Coronary artery (tissue), 2 donors: ENCODE data around the gene ZEB2.

ENCODE experiments used
- DNase-seq: peaks from one replicate; pipeline ENCODE4 v3.0.0-alpha.2; 2017; ENCODE audit warnings: low spot score
- H3K27ac ChIP-seq, 2 donors: fragments of 200-600 bp; sonication (generic); one replicate each; pipeline ENCODE4 v1.5.1; 2016 to 2019
- H3K4me3 ChIP-seq: fragments of 200-600 bp; sonication (generic); 2 replicates; pipeline ENCODE4 v1.5.1; 2016; ENCODE audit warnings: mild to moderate bottlenecking, moderate library complexity
- CTCF ChIP-seq: fragments of 200-600 bp; sonication (generic); IDR thresholded peaks from one replicate; pipeline ENCODE4 v1.5.1; 2019; ENCODE audit warnings: antibody characterized with exemption

The ZEB2 gene

GRCh38 chr2:144430722-144431391 is 89.1 kb downstream of the ZEB2 start:
- DNase-seq = no peak
- Histone ChIP-seq H3K4me3 (peak overlapping the region; percentile 62), H3K27ac (peak overlapping the region; percentile 78 to 81)
- no peak for TF ChIP-seq CTCF

- Histone ChIP-seq H3K4me3 (peak overlapping the region; percentile 8), H3K27ac (peak overlapping the region; percentile 46 to 81)
- no peak for DNase-seq
- no peak for TF ChIP-seq CTCF
Measured at GRCh38 chr2:144429396-144430112, 90.4 kb downstream of the ZEB2 start.

GRCh38 chr2:144426981-144427479 is 92.9 kb downstream of the ZEB2 start:
- TF ChIP-seq CTCF = no peak
- DNase-seq = no peak
- H3K27ac ChIP-seq = peak overlapping the region; percentile 12 to 26
- no peak overlapping the region for H3K4me3 ChIP-seq

GRCh38 chr2:144426355-144426754 is 93.6 kb downstream of the ZEB2 start:
- Histone ChIP-seq H3K27ac (peak overlapping the region in 1 of 2 donors; percentile 12), H3K4me3 (no peak overlapping the region)
- no peak for DNase-seq
- no peak for TF ChIP-seq CTCF

- no peak for TF ChIP-seq CTCF
- H3K27ac ChIP-seq = peak overlapping the region in 1 of 2 donors; percentile 51
- DNase-seq = no peak
Measured at GRCh38 chr2:144424559-144425240, 95.2 kb downstream of the ZEB2 start.

GRCh38 chr2:144421606-144422510 is 98.1 kb downstream of the ZEB2 start:
- DNase-seq = no peak
- no peak for TF ChIP-seq CTCF
- H3K27ac ChIP-seq = peak overlapping the region in 1 of 2 donors; percentile 1
- H3K4me3 ChIP-seq = no peak overlapping the region

More at GRCh38 chr2:144424559-144425240, 95.2 kb downstream of the ZEB2 start:
- H3K4me3 ChIP-seq = no peak overlapping the region
